HepG2 (cell line): ENCODE results near the gene FDPS. TPM values are rescaled to one million over a fixed set of nuclear protein-coding genes. Genes with fewer than 3 reads are reported as not detected.

Experiments
- ATAC-seq: fragments of 200-7000 bp; cut with Tn5 transposase; 3 replicates; pipeline ENCODE4 v1.9.1; 2020; ENCODE audit warnings: mild to moderate bottlenecking, moderate library complexity
- BruUV-seq: library from RNA; stranded (reverse); fragments of 400-500 nt; replicated peaks from 2 replicates; lab custom pipeline; 2021; lab: Mats Ljungman, UMichigan
- CTCF ChIA-PET: fragments of 300-600 bp; formaldehyde crosslinking; extraction: SDS; loops from one replicate; lab custom pipeline; 2021; ENCODE audit warnings: low total read pairs, inconsistent platforms, low intra/inter-chr PET ratio; lab: Yijun Ruan, JAX
- POLR2A ChIA-PET: fragments of 350-600 bp; sonication (Branson Sonifier 250); formaldehyde crosslinking; loops from one replicate; lab custom pipeline; 2020; ENCODE audit warnings: antibody characterized with exemption, inconsistent platforms; lab: Yijun Ruan, JAX
- DNase-seq: peaks from one replicate; pipeline ENCODE4 v3.0.0-alpha.2; 2015; ENCODE audit warnings: low spot score
- FAIRE-seq: peaks from 3 replicates; lab custom pipeline; 2011; peaks lifted over from hg19 to GRCh38; lab: Jason Lieb, UNC
- H2AFZ ChIP-seq: one replicate; pipeline ENCODE4 v1.6.1; 2011; ENCODE audit warnings: low read length, inconsistent platforms
- H3K27ac ChIP-seq: fragments of 300-600 bp; 3 replicates; pipeline ENCODE4 v1.8.0; 2011; ENCODE audit warnings: mixed run types, mild to moderate bottlenecking, mixed read lengths, low read length, inconsistent platforms; ENCODE audit not compliant: insufficient read depth; ENCODE audit errors: extremely low read length
- H3K27me3 ChIP-seq, 2 experiments: fragments of 200-600 bp in 1 of 2; 2 replicates in 1 of 2; 3 replicates in 1 of 2; pipeline versions ENCODE4 v1.6.0 to v1.8.0; 2011; ENCODE audit warnings: low read length in 2 of 2, mild to moderate bottlenecking in 2 of 2, moderate library complexity in 2 of 2, inconsistent platforms in 1 of 2; ENCODE audit not compliant: insufficient read depth in 2 of 2, control insufficient read depth in 1 of 2
- H3K36me3 ChIP-seq, 2 experiments: fragments of 200-600 bp in 1 of 2; replicated peaks in 1 of 2; 2 replicates in 1 of 2; 3 replicates in 1 of 2; pipeline versions ENCODE4 v1.5.1 to v1.8.0; 2011; ENCODE audit warnings: low read length in 2 of 2, inconsistent platforms in 1 of 2; ENCODE audit not compliant: insufficient read depth in 2 of 2, control insufficient read depth in 1 of 2
- H3K4me1 ChIP-seq: 2 replicates; pipeline ENCODE4 v1.5.1; 2012; ENCODE audit warnings: low read length, inconsistent platforms; ENCODE audit not compliant: insufficient read depth
- H3K4me2 ChIP-seq: 2 replicates; pipeline ENCODE4 v1.6.0; 2011; ENCODE audit warnings: low read depth, low read length, inconsistent platforms
- H3K4me3 ChIP-seq, 3 experiments: fragments of 200-600 bp in 1 of 3; sonication (generic), shearing (Covaris generic) in 1 of 3; replicated peaks in 1 of 3; 2 replicates each; pipeline ENCODE4 v1.5.1; 2011 to 2016; ENCODE audit warnings: low read length in 3 of 3, inconsistent platforms in 2 of 3, low read depth in 2 of 3, mild to moderate bottlenecking in 2 of 3, control low read depth in 1 of 3, mixed read lengths in 1 of 3; ENCODE audit not compliant: insufficient read depth in 1 of 3
- H3K79me2 ChIP-seq: one replicate; pipeline ENCODE4 v1.6.1; 2011; ENCODE audit warnings: low read length, inconsistent platforms; ENCODE audit not compliant: insufficient read depth
- H3K9ac ChIP-seq: 2 replicates; pipeline ENCODE4 v1.6.0; 2011; ENCODE audit warnings: mild to moderate bottlenecking, low read depth, low read length, inconsistent platforms; ENCODE audit not compliant: insufficient read depth
- H3K9me3 ChIP-seq: 2 replicates; pipeline ENCODE4 v1.5.1; 2012; ENCODE audit warnings: mild to moderate bottlenecking, low read length
- H4K20me1 ChIP-seq: 2 replicates; pipeline ENCODE4 v1.6.0; 2011; ENCODE audit warnings: inconsistent platforms, mild to moderate bottlenecking, low read length, moderate library complexity; ENCODE audit not compliant: insufficient read depth
- HMGXB4 ChIP-seq, 2 experiments: sonication (generic) in 1 of 2; formaldehyde crosslinking in 1 of 2; IDR thresholded peaks; 2 replicates each; pipeline versions ENCODE4 v1.4.0 to v1.6.1; 2018 to 2020; ENCODE audit warnings: missing genetic modification reagents in 2 of 2, borderline replicate concordance in 1 of 2, low read depth in 1 of 2, mild to moderate bottlenecking in 1 of 2, missing biosample characterization in 1 of 2
- MBD4 ChIP-seq: IDR thresholded peaks from 2 replicates; pipeline ENCODE4 v1.6.1; 2012; ENCODE audit warnings: low read length, inconsistent platforms, borderline replicate concordance
- ONECUT2 ChIP-seq: sonication (generic); formaldehyde crosslinking; IDR thresholded peaks from 2 replicates; pipeline ENCODE4 v1.4.0; 2020; ENCODE audit warnings: missing genetic modification reagents
- ZFP36L1 ChIP-seq: sonication (generic); formaldehyde crosslinking; IDR thresholded peaks from 2 replicates; pipeline ENCODE4 v1.8.0; 2022; ENCODE audit warnings: mild to moderate bottlenecking, missing genetic modification reagents, moderate library complexity
- ZNF546 ChIP-seq: sonication (generic); formaldehyde crosslinking; conservative IDR thresholded peaks from 2 replicates; pipeline ENCODE4 v1.8.1; 2023; ENCODE audit warnings: mild to moderate bottlenecking, missing genetic modification reagents
- ZNF552 ChIP-seq: sonication (generic); formaldehyde crosslinking; IDR thresholded peaks from 2 replicates; pipeline ENCODE4 v1.9.0; 2022; ENCODE audit warnings: missing genetic modification reagents, mild to moderate bottlenecking, borderline replicate concordance
- WGBS: methylation state at CpG from one replicate; pipeline ENCODE4 v1.1.6; 2017; ENCODE audit warnings: low lambda C conversion rate; 5-methylcytosine and 5-hydroxymethylcytosine counted together
- in situ Hi-C: cut with HindIII; loops from 2 replicates; pipeline ENCODE4 v1.10.0; 2017; ENCODE audit warnings: low pct_unique_long_range_greater_than_20kb; ENCODE audit not compliant: extremely low pct_ligation_motif_present
- intact Hi-C: fragments of 100-400 bp; cut with micrococcal nuclease; formaldehyde crosslinking; loops from one replicate; pipeline ENCODE4 v1.10.0; 2022; ENCODE audit not compliant: unreplicated experiment
- polyA plus RNA-seq, 8 experiments: library from polyadenylated mRNA; depleted of rRNA in 3 of 8; stranded (reverse) in 7 of 8; unstranded in 1 of 8; fragments of >200 nt; fragmentation: Illumina TruSeq in 4 of 8; extraction: Trizol in 4 of 8; gene quantifications; 2 replicates each; pipeline versions ENCODE4 v1.2.1 to v1.2.3, GENCODE V29; 2011 to 2016; ENCODE audit warnings: low read depth in 4 of 8, missing spikeins in 1 of 8, mixed read lengths in 1 of 8; ENCODE audit not compliant: insufficient read depth in 1 of 8
- total RNA-seq, 5 experiments: library from RNA; depleted of rRNA; stranded (reverse); fragments of >200 nt; fragmentation: Illumina TruSeq; extraction: Trizol; gene quantifications; 2 replicates each; pipeline ENCODE4 v1.2.3, GENCODE V29; 2016; ENCODE audit warnings: low read depth in 1 of 5

The FDPS gene
- total and polyA plus RNA-seq, 2 of the 13 experiments (the other 11 are each of a cell fraction or from before 2014, with no cell fraction given): 264 to 519 TPM

- Histone ChIP-seq H3K9me3 (no peaks in the 10 kb centered on the region), H2AFZ (peak within 1 kb of the TSS; percentile 61), H3K79me2 (peaks cover 13% of the 10 kb centered on the region), H3K27ac (peak within 1 kb of the TSS; percentile 95), H3K4me3 (peak within 1 kb of the TSS; percentile 28 to 69 (median 44); a peak in 5 of 6 replicates), H3K9ac (peak within 1 kb of the TSS; percentile 77), H3K4me2 (peak within 1 kb of the TSS; percentile 89), H3K27me3 (no peaks in the 10 kb centered on the region; a peak in 1 of 5 replicates), H3K4me1 (peaks cover 81% of the 10 kb centered on the region), H3K36me3 (no peaks in the 10 kb centered on the region), H4K20me1 (no peaks in the 10 kb centered on the region)
- no peak for FAIRE-seq
- ChIA-PET POLR2A (interaction anchor here (0.7 to 2.9 kb wide), 7 partner anchors 9 to 46 kb away, joined by 3 to 17 read pairs (median 3); partner anchors contain the start of genes CLK2, ENTREP3 and SCAMP3), CTCF (no interaction called here)
- no TSS peak for BruUV-seq
- ATAC-seq: no peak
- 58% methylated on average over 5 of the region's 5 CpGs for WGBS
- in situ Hi-C loops (loop anchor here (10.0 kb wide), 1 partner anchor 47 kb away; the partner anchor contains the start of gene ENTREP3), intact Hi-C loops (loop anchor here (10.0 kb wide), 1 partner anchor 97 kb away; the partner anchor contains the start of genes MTX1 and THBS3)
- DNase-seq: no peak
- TF ChIP-seq HMGXB4 (CRISPR knock-in tag; IDR thresholded peaks at IDR 0.05; ENCODE audit: borderline replicate concordance in 1 of 2, low read depth in 1 of 2): peak in 1 of 2 experiments; percentile 3; a peak in 1 of 4 replicates
- TF ChIP-seq MBD4: 0 out of 2 replicates have a peak, but pooled peaks have one; percentile 7
- 0 out of 2 replicates have a peak, but pooled peaks have one; percentile 31 for TF ChIP-seq ZNF546 (CRISPR knock-in tag)
- no peak for TF ChIP-seq ZNF552 (CRISPR knock-in tag)
- no peak for TF ChIP-seq ONECUT2 (CRISPR knock-in tag)
- TF ChIP-seq ZFP36L1: 0 out of 2 replicates have a peak, but pooled peaks have one; percentile 14
Measured at GRCh38 chr1:155301342-155301841, 7.3 kb upstream of the FDPS start, which contains the start of gene PKLR. Gene PKLR, minus strand, starts transcription at chr1:155301438. Its CDS starts 43 bp downstream, at chr1:155301395.
